Mammary epithelial cell (primary cell): ENCODE data around the gene PHOSPHO2.

Source experiments
- EZH2 ChIP-seq: IDR thresholded peaks from 2 replicates; pipeline ENCODE4 v1.6.1; 2012; ENCODE audit warnings: low read length, inconsistent platforms, borderline replicate concordance
- TF ChIP-seq, protein P1 (sequence below), 2 donors: IDR thresholded peaks in 1 of 2; conservative IDR thresholded peaks in 1 of 2; 2 replicates each; pipeline ENCODE4 v1.5.1; 2011 to 2012; ENCODE audit warnings: inconsistent platforms in 2 of 2, low read length in 2 of 2, mild to moderate bottlenecking in 2 of 2, control low read depth in 1 of 2, low read depth in 1 of 2; ENCODE audit not compliant: insufficient read depth in 1 of 2; ENCODE audit errors: extremely low read depth in 1 of 2

- TF ChIP-seq EZH2, result no peak
- TF ChIP-seq, protein P1, sequence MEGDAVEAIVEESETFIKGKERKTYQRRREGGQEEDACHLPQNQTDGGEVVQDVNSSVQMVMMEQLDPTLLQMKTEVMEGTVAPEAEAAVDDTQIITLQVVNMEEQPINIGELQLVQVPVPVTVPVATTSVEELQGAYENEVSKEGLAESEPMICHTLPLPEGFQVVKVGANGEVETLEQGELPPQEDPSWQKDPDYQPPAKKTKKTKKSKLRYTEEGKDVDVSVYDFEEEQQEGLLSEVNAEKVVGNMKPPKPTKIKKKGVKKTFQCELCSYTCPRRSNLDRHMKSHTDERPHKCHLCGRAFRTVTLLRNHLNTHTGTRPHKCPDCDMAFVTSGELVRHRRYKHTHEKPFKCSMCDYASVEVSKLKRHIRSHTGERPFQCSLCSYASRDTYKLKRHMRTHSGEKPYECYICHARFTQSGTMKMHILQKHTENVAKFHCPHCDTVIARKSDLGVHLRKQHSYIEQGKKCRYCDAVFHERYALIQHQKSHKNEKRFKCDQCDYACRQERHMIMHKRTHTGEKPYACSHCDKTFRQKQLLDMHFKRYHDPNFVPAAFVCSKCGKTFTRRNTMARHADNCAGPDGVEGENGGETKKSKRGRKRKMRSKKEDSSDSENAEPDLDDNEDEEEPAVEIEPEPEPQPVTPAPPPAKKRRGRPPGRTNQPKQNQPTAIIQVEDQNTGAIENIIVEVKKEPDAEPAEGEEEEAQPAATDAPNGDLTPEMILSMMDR (conservative IDR thresholded peaks at IDR 0.05 in 1 of 2, IDR thresholded peaks at IDR 0.05 in 1 of 2; ENCODE audit: extremely low read depth in 1 of 2, insufficient read depth in 1 of 2, low read depth in 1 of 2, low read length in 2 of 2), result no peak
Observed at GRCh38 chr2:169738566-169739229, 44.4 kb downstream of the PHOSPHO2 start.
